Omental fat pad (tissue), 4 donors: ENCODE measurements around the gene GHRHR. TPM values are rescaled to one million over a fixed set of nuclear protein-coding genes. Genes with fewer than 3 reads are reported as not detected.

Experiments
- ATAC-seq: fragments of 150-250 bp; one replicate; pipeline ENCODE4 v1.9.1; 2016; ENCODE audit warnings: mild to moderate bottlenecking, moderate library complexity; ENCODE audit not compliant: low FRiP score
- DNase-seq: peaks from one replicate; pipeline ENCODE4 v3.0.0-alpha.2; 2019; ENCODE audit warnings: low spot score
- total RNA-seq, 4 donors: library from RNA; depleted of rRNA; stranded (reverse); fragments of >200 nt; gene quantifications; one replicate each; pipeline ENCODE4 v1.1.0, GENCODE V29; 2016
- TF ChIP-seq, protein P1 (sequence below), 3 donors: fragments of 450-650 bp; IDR thresholded peaks; one replicate each; pipeline ENCODE4 v1.5.1; 2016 to 2017; ENCODE audit warnings: antibody characterized with exemption in 3 of 3, mild to moderate bottlenecking in 3 of 3, moderate library complexity in 2 of 3

The GHRHR gene
- total RNA-seq, 4 donors from 2014 or later, result not detected

DNA sequence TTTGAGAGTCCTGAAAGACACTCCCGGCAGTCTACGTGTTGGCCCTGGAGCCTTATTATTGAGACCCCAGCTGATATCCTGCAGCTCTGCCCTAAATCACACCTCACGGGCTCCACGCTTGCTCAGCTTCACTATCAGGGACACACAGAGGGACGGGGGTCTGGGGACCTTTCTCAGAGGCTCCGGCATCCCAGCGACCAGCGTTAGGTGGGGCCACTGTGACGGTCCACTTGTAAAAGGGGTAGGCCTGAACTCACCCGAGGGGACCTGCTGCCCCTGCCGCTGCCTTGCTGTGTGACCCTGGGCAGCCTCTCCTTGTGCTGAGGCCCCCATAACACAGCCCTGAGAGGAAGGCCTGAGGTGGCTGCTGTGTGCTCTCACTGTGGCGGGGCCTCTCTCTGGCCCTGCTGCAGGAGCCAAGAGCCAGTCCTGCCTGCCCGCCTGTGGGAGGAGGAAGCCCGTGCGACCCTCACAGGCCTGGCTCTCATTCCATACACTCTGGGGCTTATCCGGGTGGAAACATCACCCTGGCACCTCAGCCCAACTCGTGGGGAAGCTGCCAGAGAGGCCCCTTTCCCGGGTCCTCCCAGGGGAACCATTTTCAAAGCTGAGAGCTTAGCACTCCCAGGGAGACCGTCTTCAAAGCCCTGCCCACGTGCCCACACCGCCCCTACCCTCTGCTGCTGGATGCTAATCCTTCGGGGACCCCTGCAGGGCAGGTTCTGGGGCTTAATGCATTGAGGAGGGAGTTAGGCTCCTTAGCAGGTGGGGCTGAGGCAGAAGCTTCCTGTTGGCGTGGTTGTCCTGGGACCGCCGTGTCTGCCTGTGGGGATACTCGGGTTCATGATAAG lies 30.4 kb upstream of the GHRHR start:
- ATAC-seq, result no peak
- TF ChIP-seq, protein P1, sequence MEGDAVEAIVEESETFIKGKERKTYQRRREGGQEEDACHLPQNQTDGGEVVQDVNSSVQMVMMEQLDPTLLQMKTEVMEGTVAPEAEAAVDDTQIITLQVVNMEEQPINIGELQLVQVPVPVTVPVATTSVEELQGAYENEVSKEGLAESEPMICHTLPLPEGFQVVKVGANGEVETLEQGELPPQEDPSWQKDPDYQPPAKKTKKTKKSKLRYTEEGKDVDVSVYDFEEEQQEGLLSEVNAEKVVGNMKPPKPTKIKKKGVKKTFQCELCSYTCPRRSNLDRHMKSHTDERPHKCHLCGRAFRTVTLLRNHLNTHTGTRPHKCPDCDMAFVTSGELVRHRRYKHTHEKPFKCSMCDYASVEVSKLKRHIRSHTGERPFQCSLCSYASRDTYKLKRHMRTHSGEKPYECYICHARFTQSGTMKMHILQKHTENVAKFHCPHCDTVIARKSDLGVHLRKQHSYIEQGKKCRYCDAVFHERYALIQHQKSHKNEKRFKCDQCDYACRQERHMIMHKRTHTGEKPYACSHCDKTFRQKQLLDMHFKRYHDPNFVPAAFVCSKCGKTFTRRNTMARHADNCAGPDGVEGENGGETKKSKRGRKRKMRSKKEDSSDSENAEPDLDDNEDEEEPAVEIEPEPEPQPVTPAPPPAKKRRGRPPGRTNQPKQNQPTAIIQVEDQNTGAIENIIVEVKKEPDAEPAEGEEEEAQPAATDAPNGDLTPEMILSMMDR (IDR thresholded peaks at IDR 0.05), result no peak
- no peak for DNase-seq

DNA sequence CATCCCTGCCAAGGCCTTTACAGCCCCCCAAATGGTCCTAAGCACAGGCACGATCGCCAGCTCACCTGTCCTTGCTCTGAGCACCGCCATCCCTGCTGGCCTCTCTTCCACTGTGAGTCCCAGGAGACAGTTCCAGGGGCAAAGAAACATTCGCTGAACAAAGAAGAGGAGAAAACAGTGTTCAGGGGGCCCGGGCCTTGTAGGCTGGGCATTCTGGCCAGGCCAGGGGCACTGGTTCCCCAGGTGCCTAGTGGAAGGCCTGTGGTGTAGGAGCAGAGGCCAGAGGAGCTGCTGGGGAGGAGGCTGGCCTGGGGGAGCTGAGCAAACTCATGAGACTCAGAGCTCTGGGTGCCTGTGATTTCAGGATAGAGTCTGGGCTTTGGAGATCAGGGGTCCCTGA lies 29.5 kb upstream of the GHRHR start:
- TF ChIP-seq, protein P1 (IDR thresholded peaks at IDR 0.05), result no peak

DNA sequence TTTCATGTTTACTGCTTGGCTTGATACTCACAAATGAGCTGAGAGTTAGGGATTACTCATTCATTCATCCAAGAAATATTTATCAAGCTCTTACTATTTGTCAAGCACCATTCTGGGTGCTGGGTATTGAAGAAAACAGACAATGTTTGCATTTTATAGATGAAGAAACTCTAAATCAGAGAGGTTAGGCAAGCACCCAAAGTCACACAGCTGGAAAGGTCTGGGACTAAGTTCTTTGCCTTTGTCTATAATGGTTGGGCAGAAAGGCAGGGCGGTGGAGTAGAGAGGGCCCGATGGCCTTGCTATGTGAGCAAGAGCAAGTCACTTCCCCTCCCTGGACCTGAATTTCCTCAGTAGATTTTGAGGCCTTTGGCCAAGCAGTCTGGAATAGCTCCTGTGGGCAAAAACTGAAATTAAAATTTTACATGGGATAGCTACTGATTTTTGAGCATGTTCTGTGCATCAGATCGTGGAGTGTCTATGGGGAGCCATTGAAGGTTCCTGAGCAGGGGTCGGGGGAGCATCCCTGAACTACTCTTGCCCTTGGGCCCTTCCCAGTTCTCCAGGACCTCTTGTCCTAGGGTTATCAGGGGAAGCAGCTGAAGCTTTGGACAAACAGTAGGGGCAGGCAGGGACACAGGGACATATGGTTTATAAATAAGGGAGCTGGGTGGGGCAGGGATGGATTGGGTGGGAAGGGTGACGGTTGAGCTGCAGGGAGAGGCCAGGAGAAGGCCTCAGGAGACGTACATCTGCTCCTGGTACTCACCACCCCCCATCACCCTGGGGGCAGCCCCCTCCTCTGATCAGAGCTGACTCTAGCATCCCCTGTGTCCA lies 28.8 kb upstream of the GHRHR start:
- ATAC-seq (no peak), DNase-seq (no peak)
- TF ChIP-seq, protein P1 (IDR thresholded peaks at IDR 0.05), result no peak

More for the DNA sequence above, 29.5 kb upstream of the GHRHR start:
- DNase-seq (no peak), ATAC-seq (no peak)

DNA sequence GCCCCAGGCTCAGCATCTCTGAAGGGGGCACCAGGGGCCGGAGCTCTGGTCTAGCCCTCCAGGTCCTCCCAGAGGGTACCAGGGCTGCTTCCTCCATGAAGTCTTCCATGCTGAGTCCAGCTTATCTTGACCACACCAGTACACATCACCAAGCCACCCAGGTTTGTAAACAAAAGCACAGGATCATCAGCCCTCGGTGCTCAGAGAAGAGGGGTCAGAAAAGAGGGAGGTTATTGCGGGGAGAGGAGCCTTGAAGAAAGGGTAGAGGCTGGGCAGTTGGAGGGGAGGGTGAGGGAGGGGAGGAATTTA lies 28.2 kb upstream of the GHRHR start:
- DNase-seq (no peak), ATAC-seq (no peak)
- TF ChIP-seq, protein P1 (IDR thresholded peaks at IDR 0.05), result no peak

DNA sequence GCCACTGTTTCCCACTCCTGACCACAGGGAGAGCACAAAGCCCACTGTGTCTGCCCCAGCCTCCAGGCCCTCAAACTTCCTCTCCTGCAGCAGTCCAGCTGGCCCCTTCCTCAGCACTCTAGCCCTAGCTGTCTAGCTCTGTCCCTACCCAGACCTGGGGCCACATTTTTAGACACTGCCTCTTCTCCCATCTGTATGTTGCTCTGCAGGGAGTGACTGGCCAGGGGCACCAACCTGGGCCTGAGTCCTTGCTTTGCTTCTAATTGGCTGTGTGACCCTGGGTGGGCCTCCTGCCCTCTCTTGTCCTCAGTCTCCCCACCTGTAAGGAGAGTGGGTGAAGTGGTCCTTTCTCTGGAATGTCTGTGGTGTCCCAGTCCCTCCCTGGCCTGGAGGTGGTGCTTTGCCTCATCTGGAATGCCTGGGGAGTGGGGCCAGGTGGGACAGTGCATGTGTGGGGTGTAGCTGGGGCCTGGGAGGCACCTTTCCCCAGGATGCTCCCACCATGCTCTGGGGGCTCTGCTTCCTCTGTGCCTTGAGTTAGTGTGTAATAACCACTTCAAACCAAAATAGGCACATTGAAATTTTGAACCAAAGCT lies 27.0 kb upstream of the GHRHR start:
- DNase-seq (no peak), ATAC-seq (no peak)
- TF ChIP-seq, protein P1 (IDR thresholded peaks at IDR 0.05), result no peak

DNA sequence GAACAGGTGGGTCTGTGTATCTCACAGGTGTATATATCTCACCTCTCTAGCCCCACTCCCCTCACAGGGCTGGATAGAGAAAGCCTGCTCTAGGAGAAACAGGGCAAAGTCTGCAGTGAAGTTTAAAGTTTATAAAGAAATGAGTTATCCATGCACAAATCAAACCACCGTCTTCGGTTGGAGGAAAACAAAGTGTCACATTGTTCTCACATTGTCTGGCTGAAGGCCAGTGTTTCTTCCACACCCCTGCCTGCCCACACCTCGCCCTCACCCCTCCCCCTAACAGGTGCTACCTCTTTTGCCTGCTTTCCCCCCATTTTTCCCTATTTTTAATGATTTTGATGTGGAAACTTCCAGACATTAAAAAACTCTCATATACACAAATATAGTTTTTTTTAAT lies 26.3 kb upstream of the GHRHR start:
- no peak for DNase-seq
- no peak for ATAC-seq
- TF ChIP-seq, protein P1 (IDR thresholded peaks at IDR 0.05), result no peak
